HL-60 (cell line): ENCODE measurements around the gene WIPF1.

Experiments used
- GABPA ChIP-seq: IDR thresholded peaks from 2 replicates; pipeline ENCODE4 v1.6.1; 2012; ENCODE audit warnings: low read depth
- POLR2AphosphoS5 ChIP-seq: IDR thresholded peaks from 2 replicates; pipeline ENCODE4 v1.6.1; 2012; ENCODE audit warnings: low read depth
- TF ChIP-seq, protein P1 (sequence below): IDR thresholded peaks from one replicate; pipeline ENCODE4 v1.5.1; 2011; ENCODE audit warnings: low read length, control low read depth, inconsistent platforms; ENCODE audit not compliant: insufficient read depth
- TF ChIP-seq, protein P2 (sequence below): IDR thresholded peaks from 2 replicates; pipeline ENCODE4 v1.6.1; 2012; ENCODE audit warnings: low read depth; ENCODE audit not compliant: insufficient replicate concordance

DNA sequence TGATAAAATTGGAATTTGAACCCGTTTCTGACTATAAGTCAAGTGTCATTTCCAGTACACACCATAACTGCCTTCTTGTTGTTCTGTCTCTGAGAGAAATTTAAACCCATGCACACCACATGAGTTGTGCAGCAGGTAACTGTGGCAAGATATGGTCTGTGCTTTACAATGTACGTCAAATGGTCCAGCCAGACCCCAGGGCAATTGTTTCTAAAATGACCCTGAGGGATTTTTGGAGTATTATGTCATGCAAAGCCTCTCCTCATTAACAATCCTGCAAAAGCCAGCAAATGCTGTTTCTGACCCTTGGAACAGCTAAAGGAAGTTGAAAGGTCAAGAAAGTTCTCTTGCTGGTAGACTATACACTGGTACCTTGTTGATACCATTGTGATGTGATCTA, 47.7 kb upstream of the WIPF1 start:
- TF ChIP-seq POLR2AphosphoS5 (no peak), GABPA (no peak)
- TF ChIP-seq, protein P1, sequence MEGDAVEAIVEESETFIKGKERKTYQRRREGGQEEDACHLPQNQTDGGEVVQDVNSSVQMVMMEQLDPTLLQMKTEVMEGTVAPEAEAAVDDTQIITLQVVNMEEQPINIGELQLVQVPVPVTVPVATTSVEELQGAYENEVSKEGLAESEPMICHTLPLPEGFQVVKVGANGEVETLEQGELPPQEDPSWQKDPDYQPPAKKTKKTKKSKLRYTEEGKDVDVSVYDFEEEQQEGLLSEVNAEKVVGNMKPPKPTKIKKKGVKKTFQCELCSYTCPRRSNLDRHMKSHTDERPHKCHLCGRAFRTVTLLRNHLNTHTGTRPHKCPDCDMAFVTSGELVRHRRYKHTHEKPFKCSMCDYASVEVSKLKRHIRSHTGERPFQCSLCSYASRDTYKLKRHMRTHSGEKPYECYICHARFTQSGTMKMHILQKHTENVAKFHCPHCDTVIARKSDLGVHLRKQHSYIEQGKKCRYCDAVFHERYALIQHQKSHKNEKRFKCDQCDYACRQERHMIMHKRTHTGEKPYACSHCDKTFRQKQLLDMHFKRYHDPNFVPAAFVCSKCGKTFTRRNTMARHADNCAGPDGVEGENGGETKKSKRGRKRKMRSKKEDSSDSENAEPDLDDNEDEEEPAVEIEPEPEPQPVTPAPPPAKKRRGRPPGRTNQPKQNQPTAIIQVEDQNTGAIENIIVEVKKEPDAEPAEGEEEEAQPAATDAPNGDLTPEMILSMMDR = no peak
- TF ChIP-seq, protein P2, sequence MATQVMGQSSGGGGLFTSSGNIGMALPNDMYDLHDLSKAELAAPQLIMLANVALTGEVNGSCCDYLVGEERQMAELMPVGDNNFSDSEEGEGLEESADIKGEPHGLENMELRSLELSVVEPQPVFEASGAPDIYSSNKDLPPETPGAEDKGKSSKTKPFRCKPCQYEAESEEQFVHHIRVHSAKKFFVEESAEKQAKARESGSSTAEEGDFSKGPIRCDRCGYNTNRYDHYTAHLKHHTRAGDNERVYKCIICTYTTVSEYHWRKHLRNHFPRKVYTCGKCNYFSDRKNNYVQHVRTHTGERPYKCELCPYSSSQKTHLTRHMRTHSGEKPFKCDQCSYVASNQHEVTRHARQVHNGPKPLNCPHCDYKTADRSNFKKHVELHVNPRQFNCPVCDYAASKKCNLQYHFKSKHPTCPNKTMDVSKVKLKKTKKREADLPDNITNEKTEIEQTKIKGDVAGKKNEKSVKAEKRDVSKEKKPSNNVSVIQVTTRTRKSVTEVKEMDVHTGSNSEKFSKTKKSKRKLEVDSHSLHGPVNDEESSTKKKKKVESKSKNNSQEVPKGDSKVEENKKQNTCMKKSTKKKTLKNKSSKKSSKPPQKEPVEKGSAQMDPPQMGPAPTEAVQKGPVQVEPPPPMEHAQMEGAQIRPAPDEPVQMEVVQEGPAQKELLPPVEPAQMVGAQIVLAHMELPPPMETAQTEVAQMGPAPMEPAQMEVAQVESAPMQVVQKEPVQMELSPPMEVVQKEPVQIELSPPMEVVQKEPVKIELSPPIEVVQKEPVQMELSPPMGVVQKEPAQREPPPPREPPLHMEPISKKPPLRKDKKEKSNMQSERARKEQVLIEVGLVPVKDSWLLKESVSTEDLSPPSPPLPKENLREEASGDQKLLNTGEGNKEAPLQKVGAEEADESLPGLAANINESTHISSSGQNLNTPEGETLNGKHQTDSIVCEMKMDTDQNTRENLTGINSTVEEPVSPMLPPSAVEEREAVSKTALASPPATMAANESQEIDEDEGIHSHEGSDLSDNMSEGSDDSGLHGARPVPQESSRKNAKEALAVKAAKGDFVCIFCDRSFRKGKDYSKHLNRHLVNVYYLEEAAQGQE = no peak
